Breast epithelium (tissue), 4 donors: ENCODE results near the gene SRPK1. TPM values are rescaled to one million over a fixed set of nuclear protein-coding genes. Genes with fewer than 3 reads are reported as not detected.
A peak's percentile ranks its signal among the peaks of the same experiment; 100 is the strongest.

Source experiments
- DNase-seq, 2 donors: peaks; one replicate each; pipeline ENCODE4 v3.0.0-alpha.2; 2019; ENCODE audit warnings: low spot score in 2 of 2
- H3K27ac ChIP-seq, 2 donors: fragments of 200-600 bp; sonication (generic) in 1 of 2; one replicate each; pipeline ENCODE4 v1.5.1; 2016 to 2019; ENCODE audit warnings: mild to moderate bottlenecking in 1 of 2
- H3K27me3 ChIP-seq, 2 donors: fragments of 200-600 bp; sonication (generic) in 1 of 2; one replicate each; pipeline versions ENCODE4 v1.5.1 to v1.6.0; 2017 to 2019; ENCODE audit warnings: control low read depth in 1 of 2, mild to moderate bottlenecking in 1 of 2
- H3K36me3 ChIP-seq: fragments of 200-600 bp; one replicate; pipeline ENCODE4 v1.5.1; 2019
- H3K4me1 ChIP-seq, 2 donors: fragments of 200-600 bp; sonication (generic); one replicate each; pipeline ENCODE4 v1.5.1; 2016 to 2019; ENCODE audit warnings: control low read depth in 1 of 2
- H3K4me3 ChIP-seq, 3 donors: fragments of 200-600 bp; sonication (generic); 1 replicate in 2 of 3; 2 replicates in 1 of 3; pipeline ENCODE4 v1.5.1; 2016 to 2019; ENCODE audit warnings: mild to moderate bottlenecking in 3 of 3, moderate library complexity in 2 of 3
- H3K9me3 ChIP-seq, 2 donors: fragments of 200-600 bp; sonication (generic) in 1 of 2; one replicate each; pipeline ENCODE4 v1.5.1; 2016 to 2019; ENCODE audit warnings: control low read depth in 1 of 2
- CTCF ChIP-seq, 3 donors: fragments of 450-650 bp; IDR thresholded peaks; one replicate each; pipeline ENCODE4 v1.5.1; 2016 to 2017; ENCODE audit warnings: antibody characterized with exemption in 3 of 3, mild to moderate bottlenecking in 3 of 3, moderate library complexity in 3 of 3
- POLR2A ChIP-seq: fragments of 450-650 bp; IDR thresholded peaks from one replicate; pipeline ENCODE4 v1.6.1; 2016; ENCODE audit warnings: antibody characterized with exemption, mild to moderate bottlenecking, moderate library complexity
- POLR2AphosphoS5 ChIP-seq, 3 donors: sonication (generic); formaldehyde crosslinking; IDR thresholded peaks; one replicate each; pipeline ENCODE4 v1.6.1; 2017; ENCODE audit warnings: antibody characterized with exemption in 3 of 3
- intact Hi-C: fragments of 100-400 bp; cut with DNase I; formaldehyde crosslinking; loops from one replicate; pipeline ENCODE4 v1.15.1; 2023; ENCODE audit warnings: low total_unique reads
- total RNA-seq, 3 donors: library from RNA; depleted of rRNA; stranded (reverse); fragments of >200 nt; gene quantifications; one replicate each; pipeline ENCODE4 v1.1.0, GENCODE V29; 2016

Gene SRPK1
- total RNA-seq, 3 donors from 2014 or later: 29.1 to 77.7 (median 61.3) TPM

DNA sequence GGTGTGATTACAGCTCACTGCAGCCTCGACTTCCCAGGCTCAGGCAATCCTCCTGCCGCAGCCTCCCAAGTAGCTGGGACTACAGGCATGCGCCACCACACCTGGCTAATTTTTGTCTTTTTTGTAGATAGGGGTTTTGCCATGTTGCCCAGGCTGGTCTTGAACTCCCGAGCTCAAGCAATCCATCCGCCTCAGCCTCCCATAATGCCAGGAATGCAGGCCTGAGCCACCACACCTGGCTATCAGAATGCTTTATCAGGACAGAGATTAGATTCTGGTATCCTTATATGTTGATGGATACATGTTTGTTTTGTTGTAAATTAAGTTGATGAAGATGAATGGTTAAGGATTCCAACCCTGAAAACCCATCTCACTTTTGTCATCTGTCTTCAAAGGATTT, 91.6 kb downstream of the SRPK1 start:
- H3K4me3 ChIP-seq: no peak overlapping the region
- no peaks in the 10 kb centered on the region for H3K4me1 ChIP-seq
- intact Hi-C loops: no loop called here
- no peaks in the 10 kb centered on the region for H3K27me3 ChIP-seq
- DNase-seq: no peak
- H3K36me3 ChIP-seq: no peaks in the 10 kb centered on the region
- TF ChIP-seq POLR2AphosphoS5 (IDR thresholded peaks at IDR 0.05): no peak
- no peak for TF ChIP-seq POLR2A
- TF ChIP-seq CTCF (IDR thresholded peaks at IDR 0.05): no peak
- H3K27ac ChIP-seq: no peak overlapping the region
- no peaks in the 10 kb centered on the region for H3K9me3 ChIP-seq

DNA sequence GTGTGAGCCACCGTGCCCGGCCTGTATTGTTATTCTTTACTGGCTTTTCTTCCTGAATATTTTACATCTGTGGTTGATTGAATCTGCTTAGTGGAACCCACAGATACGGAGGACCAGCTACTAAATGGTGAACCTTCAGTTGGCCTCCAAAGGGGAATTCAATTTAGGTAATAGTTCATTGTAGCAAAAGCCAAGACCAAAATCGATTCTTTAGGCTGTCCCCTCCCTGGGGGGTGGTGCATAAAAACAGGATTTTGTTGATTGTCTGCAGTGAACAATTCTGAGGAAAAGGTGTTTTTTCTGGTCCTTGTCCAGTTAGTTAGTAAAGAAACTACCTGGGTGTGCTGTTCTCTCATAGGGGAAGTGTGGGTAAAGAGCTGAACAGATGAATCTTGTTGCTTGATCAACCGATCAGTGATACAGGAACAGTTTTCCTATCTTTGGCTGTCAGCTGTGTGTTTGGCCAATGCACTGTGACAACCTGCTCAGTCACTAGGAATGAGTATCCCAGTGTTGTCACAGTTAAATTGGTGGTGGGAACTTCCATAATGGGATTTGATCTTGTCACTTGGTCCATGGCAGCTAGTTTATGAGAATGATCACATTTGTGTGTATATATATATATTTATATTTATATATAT, 96.2 kb downstream of the SRPK1 start:
- no peak overlapping the region for H3K4me3 ChIP-seq
- intact Hi-C loops: no loop called here
- H3K36me3 ChIP-seq: no peaks in the 10 kb centered on the region
- no peak for TF ChIP-seq POLR2AphosphoS5 (IDR thresholded peaks at IDR 0.05)
- no peak for TF ChIP-seq POLR2A
- TF ChIP-seq CTCF (IDR thresholded peaks at IDR 0.05): no peak
- DNase-seq: no peak
- H3K27me3 ChIP-seq: no peaks in the 10 kb centered on the region
- H3K27ac ChIP-seq: no peak overlapping the region
- no peaks in the 10 kb centered on the region for H3K4me1 ChIP-seq
- no peaks in the 10 kb centered on the region for H3K9me3 ChIP-seq

DNA sequence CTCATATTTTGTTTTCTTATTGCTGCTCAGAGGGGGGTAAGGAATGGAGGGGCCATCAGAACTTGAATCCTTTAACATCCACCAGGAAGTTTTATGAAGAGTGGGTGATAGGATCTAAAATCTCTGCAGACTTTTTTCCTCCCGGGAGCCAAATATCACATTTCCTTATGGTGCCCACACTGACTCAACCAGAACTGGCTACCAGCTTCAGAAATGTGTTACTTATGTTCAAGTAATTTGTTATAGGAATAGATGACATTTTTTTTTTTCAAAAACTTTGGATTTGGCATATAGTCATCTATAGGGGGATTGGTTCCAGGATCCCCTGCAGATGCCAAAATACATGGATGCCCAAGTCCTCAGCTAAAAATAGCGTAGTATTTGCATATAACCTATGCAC, 97.3 kb downstream of the SRPK1 start:
- TF ChIP-seq CTCF (IDR thresholded peaks at IDR 0.05) (no peak), POLR2A (no peak), POLR2AphosphoS5 (IDR thresholded peaks at IDR 0.05) (no peak)
- intact Hi-C loops: no loop called here

GRCh38 chr6:35817515-35817914, 103.4 kb downstream of the SRPK1 start:
- intact Hi-C loops: loop anchor here (5.0 kb wide), 1 partner anchor 520 kb away; the partner anchor contains the start of gene DEF6
- Histone ChIP-seq H3K4me1 (no peaks in the 10 kb centered on the region), H3K9me3 (peaks cover 3 to 9% of the 10 kb centered on the region in 2 donors), H3K4me3 (no peak overlapping the region), H3K27me3 (no peaks in the 10 kb centered on the region), H3K36me3 (no peaks in the 10 kb centered on the region), H3K27ac (no peak overlapping the region)
- TF ChIP-seq POLR2A (no peak), CTCF (IDR thresholded peaks at IDR 0.05) (no peak), POLR2AphosphoS5 (IDR thresholded peaks at IDR 0.05) (no peak)
- no peak for DNase-seq

More for the DNA sequence above, 97.3 kb downstream of the SRPK1 start:
- DNase-seq: no peak
- Histone ChIP-seq H3K36me3 (no peaks in the 10 kb centered on the region), H3K4me1 (no peaks in the 10 kb centered on the region), H3K27me3 (no peaks in the 10 kb centered on the region), H3K9me3 (no peaks in the 10 kb centered on the region), H3K4me3 (no peak overlapping the region), H3K27ac (no peak overlapping the region)

DNA sequence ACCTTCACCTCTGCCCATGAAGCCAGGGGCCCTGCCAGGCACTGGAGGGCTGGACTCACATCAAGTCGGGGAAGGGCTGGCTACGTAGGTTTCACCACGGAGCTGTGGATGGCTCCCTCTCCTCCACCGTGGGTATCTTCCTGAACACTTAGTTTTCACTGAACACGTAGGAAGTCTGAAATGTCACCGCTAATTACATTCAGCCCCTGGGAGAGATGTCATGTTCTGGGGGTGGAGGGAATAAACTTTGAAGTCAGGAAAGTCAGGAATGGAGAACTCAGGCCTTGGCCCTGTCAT, 109.3 kb downstream of the SRPK1 start:
- DNase-seq: no peak
- H3K27ac ChIP-seq: peak overlapping the region in 1 of 2 donors; percentile 32
- no peak overlapping the region for H3K4me3 ChIP-seq
- intact Hi-C loops: loop anchor here (2.0 kb wide), 1 partner anchor 57 kb away; no protein-coding TSS in a partner anchor
- no peak for TF ChIP-seq POLR2A
- no peak for TF ChIP-seq CTCF (IDR thresholded peaks at IDR 0.05)
- no peak for TF ChIP-seq POLR2AphosphoS5 (IDR thresholded peaks at IDR 0.05)
- no peaks in the 10 kb centered on the region for H3K4me1 ChIP-seq
- no peaks in the 10 kb centered on the region for H3K36me3 ChIP-seq
- no peaks in the 10 kb centered on the region for H3K27me3 ChIP-seq
- peaks cover 3% of the 10 kb centered on the region in 2 donors for H3K9me3 ChIP-seq
